IPS DF 19.7 (cell line): Measurements from ENCODE around the gene SCO2.

Source experiments
- DNase-seq: peaks from one replicate; pipeline ENCODE4 v3.0.0-alpha.2; 2013; ENCODE audit warnings: low read depth, low spot score

Gene SCO2

GRCh38 chr22:50532824-50533796, 7.7 kb upstream of the SCO2 start:
- DNase-seq = no peak

- DNase-seq = no peak
Observed at GRCh38 chr22:50531962-50532674, 6.7 kb upstream of the SCO2 start.

- DNase-seq = no peak
Observed at GRCh38 chr22:50531546-50531961, 6.2 kb upstream of the SCO2 start.

- no peak for DNase-seq
Observed at GRCh38 chr22:50530877-50531545, 5.6 kb upstream of the SCO2 start.

- no peak for DNase-seq
Observed at GRCh38 chr22:50530580-50530876, 5.1 kb upstream of the SCO2 start.

GRCh38 chr22:50529897-50530579, 4.6 kb upstream of the SCO2 start, which contains the start of gene TYMP:
TYMP (minus strand) TSS chr22:50530012; CDS start chr22:50529709, 303 bp downstream.
- no peak for DNase-seq

- DNase-seq = no peak
Observed at GRCh38 chr22:50529416-50529896, 4.1 kb upstream of the SCO2 start.

GRCh38 chr22:50528682-50529415, 3.5 kb upstream of the SCO2 start:
- no peak for DNase-seq

- DNase-seq = no peak
Observed at GRCh38 chr22:50527921-50528681, 2.7 kb upstream of the SCO2 start.

GRCh38 chr22:50526834-50527801, 1.7 kb upstream of the SCO2 start:
- peak; percentile 47 for DNase-seq

GRCh38 chr22:50526108-50526833, 873 bp upstream of the SCO2 start:
- DNase-seq = no peak

GRCh38 chr22:50525858-50526107, 385 bp upstream of the SCO2 start:
- no peak for DNase-seq

GRCh38 chr22:50524676-50525103, 708 bp downstream of the SCO2 start:
- no peak for DNase-seq

- DNase-seq = no peak
Observed at GRCh38 chr22:50523806-50524675, 1.4 kb downstream of the SCO2 start.

GRCh38 chr22:50523458-50523805, 2.0 kb downstream of the SCO2 start:
- DNase-seq = no peak

GRCh38 chr22:50522806-50523438, 2.5 kb downstream of the SCO2 start:
- DNase-seq = no peak

- DNase-seq = no peak
Observed at GRCh38 chr22:50522208-50522805, 3.1 kb downstream of the SCO2 start.
